Measurements from ENCODE around the gene DNAH6.

The DNAH6 gene

GRCh38 chr2:84799772-84800171, 283.5 kb downstream of the DNAH6 start:
- no peaks in the 10 kb centered on the region for H3K4me1 ChIP-seq (ENCODE audit: control insufficient read depth in 1 of 2, insufficient read depth in 1 of 2, low read depth in 1 of 2, low read length in 1 of 2)
- H3K27ac ChIP-seq = no peak overlapping the region
- H3K9me3 ChIP-seq = no peaks in the 10 kb centered on the region
- no peaks in the 10 kb centered on the region for H3K36me3 ChIP-seq
- H3K4me3 ChIP-seq (ENCODE audit: low read depth in 1 of 2, low read length in 1 of 2) = no peak overlapping the region
- TF ChIP-seq CTCF (IDR thresholded peaks at IDR 0.05) = no peak
- no peaks in the 10 kb centered on the region for H3K27me3 ChIP-seq

GRCh38 chr2:84800194-84800805, 284.0 kb downstream of the DNAH6 start:
- no peak for TF ChIP-seq CTCF (IDR thresholded peaks at IDR 0.05)
- Histone ChIP-seq H3K4me1 (ENCODE audit: control insufficient read depth in 1 of 2, insufficient read depth in 1 of 2, low read depth in 1 of 2, low read length in 1 of 2) (no peaks in the 10 kb centered on the region), H3K27ac (no peak overlapping the region), H3K27me3 (no peaks in the 10 kb centered on the region), H3K9me3 (no peaks in the 10 kb centered on the region), H3K36me3 (no peaks in the 10 kb centered on the region), H3K4me3 (ENCODE audit: low read depth in 1 of 2, low read length in 1 of 2) (no peak overlapping the region)

- Histone ChIP-seq H3K27me3 (no peaks in the 10 kb centered on the region), H3K4me1 (ENCODE audit: control insufficient read depth in 1 of 2, insufficient read depth in 1 of 2, low read depth in 1 of 2, low read length in 1 of 2) (no peaks in the 10 kb centered on the region), H3K27ac (no peak overlapping the region), H3K4me3 (ENCODE audit: low read depth in 1 of 2, low read length in 1 of 2) (no peak overlapping the region), H3K36me3 (no peaks in the 10 kb centered on the region), H3K9me3 (no peaks in the 10 kb centered on the region)
- TF ChIP-seq CTCF (IDR thresholded peaks at IDR 0.05) = no peak
Measured at GRCh38 chr2:84801811-84802210, 285.5 kb downstream of the DNAH6 start.

GRCh38 chr2:84805250-84805958, 289.1 kb downstream of the DNAH6 start:
- no peak for TF ChIP-seq CTCF (IDR thresholded peaks at IDR 0.05)
- Histone ChIP-seq H3K27me3 (no peaks in the 10 kb centered on the region), H3K4me3 (ENCODE audit: low read depth in 1 of 2, low read length in 1 of 2) (no peak overlapping the region), H3K9me3 (no peaks in the 10 kb centered on the region), H3K27ac (no peak overlapping the region), H3K36me3 (no peaks in the 10 kb centered on the region), H3K4me1 (ENCODE audit: control insufficient read depth in 1 of 2, insufficient read depth in 1 of 2, low read depth in 1 of 2, low read length in 1 of 2) (no peaks in the 10 kb centered on the region)

- TF ChIP-seq CTCF (IDR thresholded peaks at IDR 0.05) = no peak
- Histone ChIP-seq H3K4me1 (ENCODE audit: control insufficient read depth in 1 of 2, insufficient read depth in 1 of 2, low read depth in 1 of 2, low read length in 1 of 2) (no peaks in the 10 kb centered on the region), H3K27me3 (no peaks in the 10 kb centered on the region), H3K9me3 (no peaks in the 10 kb centered on the region), H3K36me3 (no peaks in the 10 kb centered on the region), H3K27ac (no peak overlapping the region), H3K4me3 (ENCODE audit: low read depth in 1 of 2, low read length in 1 of 2) (no peak overlapping the region)
Measured at GRCh38 chr2:84807063-84807485, 290.8 kb downstream of the DNAH6 start.
